Measurements from ENCODE around the gene TPRG1.

Gene TPRG1

DNA sequence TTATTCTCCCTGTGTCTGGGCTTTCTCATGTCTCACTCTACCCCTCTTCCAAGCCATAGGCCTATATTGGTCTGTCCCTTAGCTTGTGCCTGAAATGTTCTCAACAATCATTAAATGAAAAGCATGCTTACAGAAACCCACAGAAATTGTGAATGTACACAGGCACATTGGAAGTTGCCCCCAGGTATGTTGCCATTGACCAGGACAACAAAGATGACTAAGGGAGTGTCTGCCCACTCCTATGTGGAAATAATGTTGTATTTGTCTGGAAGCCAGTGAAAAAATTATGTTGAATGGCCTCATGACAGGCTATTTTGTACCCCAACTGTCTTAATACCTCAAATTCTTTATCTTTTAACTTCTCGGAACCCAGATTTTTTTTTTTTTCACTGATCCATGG, 102.0 kb downstream of the TPRG1 start:
- no peak overlapping the region for H3K27ac ChIP-seq
- no peak for DNase-seq (ENCODE audit: low spot score)
- TF ChIP-seq, protein P1, sequence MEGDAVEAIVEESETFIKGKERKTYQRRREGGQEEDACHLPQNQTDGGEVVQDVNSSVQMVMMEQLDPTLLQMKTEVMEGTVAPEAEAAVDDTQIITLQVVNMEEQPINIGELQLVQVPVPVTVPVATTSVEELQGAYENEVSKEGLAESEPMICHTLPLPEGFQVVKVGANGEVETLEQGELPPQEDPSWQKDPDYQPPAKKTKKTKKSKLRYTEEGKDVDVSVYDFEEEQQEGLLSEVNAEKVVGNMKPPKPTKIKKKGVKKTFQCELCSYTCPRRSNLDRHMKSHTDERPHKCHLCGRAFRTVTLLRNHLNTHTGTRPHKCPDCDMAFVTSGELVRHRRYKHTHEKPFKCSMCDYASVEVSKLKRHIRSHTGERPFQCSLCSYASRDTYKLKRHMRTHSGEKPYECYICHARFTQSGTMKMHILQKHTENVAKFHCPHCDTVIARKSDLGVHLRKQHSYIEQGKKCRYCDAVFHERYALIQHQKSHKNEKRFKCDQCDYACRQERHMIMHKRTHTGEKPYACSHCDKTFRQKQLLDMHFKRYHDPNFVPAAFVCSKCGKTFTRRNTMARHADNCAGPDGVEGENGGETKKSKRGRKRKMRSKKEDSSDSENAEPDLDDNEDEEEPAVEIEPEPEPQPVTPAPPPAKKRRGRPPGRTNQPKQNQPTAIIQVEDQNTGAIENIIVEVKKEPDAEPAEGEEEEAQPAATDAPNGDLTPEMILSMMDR (IDR thresholded peaks at IDR 0.05): no peak
- no peak overlapping the region for H3K4me3 ChIP-seq

DNA sequence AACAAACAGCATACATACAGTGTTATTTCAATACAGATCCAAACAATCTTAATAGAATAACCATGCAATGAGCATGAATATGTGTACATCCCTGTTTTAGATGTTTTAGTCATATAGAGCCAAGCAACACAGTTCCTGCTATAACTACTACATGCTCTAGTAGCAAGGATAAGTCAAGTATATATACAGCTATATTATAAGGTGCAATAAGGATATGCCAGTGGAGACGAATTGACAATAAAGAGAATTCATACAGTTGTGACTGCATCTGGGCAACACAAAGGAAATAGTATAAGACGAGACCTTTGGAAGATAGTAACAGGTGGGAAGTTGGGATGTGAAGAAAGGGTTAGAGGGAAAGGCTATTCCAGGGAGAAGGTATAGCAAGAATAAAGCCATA, 103.4 kb downstream of the TPRG1 start:
- Histone ChIP-seq H3K27ac (no peak overlapping the region), H3K4me3 (no peak overlapping the region)
- DNase-seq (ENCODE audit: low spot score): no peak
- TF ChIP-seq, protein P1 (IDR thresholded peaks at IDR 0.05): no peak

DNA sequence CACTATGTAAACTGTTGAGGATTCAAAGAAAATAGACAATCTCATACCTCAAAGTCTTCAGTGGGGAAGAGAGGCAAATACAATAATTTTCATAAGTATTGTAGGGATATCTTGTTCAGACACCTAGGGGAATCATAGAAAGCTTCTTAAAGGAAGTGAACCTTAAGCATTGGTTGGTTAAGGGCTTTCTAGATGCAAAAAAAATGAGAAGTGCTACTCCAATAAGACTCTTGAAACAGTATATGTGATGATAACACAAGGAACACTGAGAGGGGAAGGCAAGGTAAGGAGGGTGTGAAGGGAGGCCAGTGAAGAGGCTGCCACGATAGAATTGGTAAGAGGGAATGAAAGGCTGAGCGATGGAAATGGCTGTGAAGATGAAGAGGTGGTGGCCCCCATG, 104.1 kb downstream of the TPRG1 start:
- DNase-seq (ENCODE audit: low spot score): no peak
- Histone ChIP-seq H3K27ac (no peak overlapping the region), H3K4me3 (no peak overlapping the region)
- TF ChIP-seq, protein P1 (IDR thresholded peaks at IDR 0.05): no peak

DNA sequence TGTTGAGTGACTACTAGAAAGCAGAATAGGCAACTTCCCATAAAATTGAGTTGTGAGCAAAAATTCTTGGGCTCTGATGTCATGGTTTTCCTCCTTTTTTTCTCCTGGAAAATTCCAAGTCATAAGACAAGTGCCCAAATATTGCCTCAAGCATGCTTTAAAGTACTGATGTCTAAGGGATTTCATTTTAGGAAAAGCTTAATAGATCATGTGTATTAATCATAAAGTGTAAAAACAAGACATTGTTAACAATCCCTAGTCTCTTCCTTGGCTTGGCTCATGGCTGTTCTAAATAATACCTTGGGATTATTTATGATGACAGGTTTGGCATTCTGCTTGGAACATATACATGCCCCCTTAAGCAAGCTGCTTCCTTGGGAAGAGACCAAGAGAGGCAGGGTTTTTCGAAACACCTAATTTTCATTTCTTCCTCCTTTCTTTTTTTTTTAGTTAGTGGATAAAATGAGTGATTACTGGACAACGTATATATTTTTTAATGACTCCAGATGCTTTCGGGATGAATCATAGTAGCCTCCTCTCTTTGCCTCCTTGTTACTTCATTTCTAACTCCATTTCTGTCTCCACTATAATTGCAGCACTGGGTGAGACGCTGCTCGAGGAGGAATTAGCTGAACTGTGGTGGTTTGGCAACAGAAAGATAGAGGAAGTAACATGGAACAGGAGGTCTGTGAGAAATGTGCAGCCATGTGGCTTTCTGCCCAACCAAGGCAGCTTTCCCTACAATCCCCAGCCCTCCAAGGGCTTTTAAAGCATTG, 104.9 kb downstream of the TPRG1 start:
- no peak for DNase-seq (ENCODE audit: low spot score)
- no peak overlapping the region for H3K4me3 ChIP-seq
- no peak overlapping the region for H3K27ac ChIP-seq
- TF ChIP-seq, protein P1 (IDR thresholded peaks at IDR 0.05): no peak

DNA sequence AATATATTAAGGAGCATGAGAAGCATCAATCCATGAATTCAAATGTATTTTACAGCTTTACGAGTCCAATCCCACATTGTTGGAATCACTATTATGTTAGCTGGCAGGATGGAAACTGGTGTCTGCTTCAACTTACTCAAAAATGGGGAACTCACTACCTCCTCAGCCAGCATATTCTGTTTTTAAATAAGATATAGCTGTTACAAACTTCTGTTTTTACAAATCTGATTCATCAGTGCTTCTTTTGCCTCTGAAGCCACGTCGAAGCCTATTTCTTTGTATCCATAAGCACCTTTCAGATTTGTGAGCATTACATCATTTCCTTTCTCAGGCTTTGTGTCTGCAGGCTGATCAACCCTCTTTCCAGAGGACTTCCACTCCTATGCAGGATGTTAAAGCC, 105.9 kb downstream of the TPRG1 start:
- H3K4me3 ChIP-seq: no peak overlapping the region
- DNase-seq (ENCODE audit: low spot score): no peak
- TF ChIP-seq, protein P1 (IDR thresholded peaks at IDR 0.05): no peak
- H3K27ac ChIP-seq: no peak overlapping the region

DNA sequence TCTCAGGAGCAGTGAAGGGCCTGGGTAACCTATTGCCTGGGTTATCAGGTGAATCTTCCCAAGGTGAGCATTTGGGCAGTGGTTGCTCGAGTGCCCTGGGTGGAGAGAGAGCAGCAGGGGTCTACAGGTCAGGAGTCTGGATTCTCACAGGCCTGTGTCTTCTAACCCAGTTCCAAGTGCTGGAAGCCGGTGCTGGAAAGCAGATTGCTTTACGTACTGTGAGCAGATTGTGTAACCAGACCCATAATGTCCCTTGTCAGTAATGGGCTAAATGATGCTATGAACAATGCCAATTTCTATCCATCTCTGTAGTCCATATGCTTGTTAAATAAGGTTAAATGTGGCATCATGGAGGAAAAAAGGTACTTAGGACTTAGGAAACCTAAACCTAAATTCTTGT, 106.5 kb downstream of the TPRG1 start:
- no peak overlapping the region for H3K4me3 ChIP-seq
- no peak for DNase-seq (ENCODE audit: low spot score)
- TF ChIP-seq, protein P1 (IDR thresholded peaks at IDR 0.05): no peak
- H3K27ac ChIP-seq: no peak overlapping the region

DNA sequence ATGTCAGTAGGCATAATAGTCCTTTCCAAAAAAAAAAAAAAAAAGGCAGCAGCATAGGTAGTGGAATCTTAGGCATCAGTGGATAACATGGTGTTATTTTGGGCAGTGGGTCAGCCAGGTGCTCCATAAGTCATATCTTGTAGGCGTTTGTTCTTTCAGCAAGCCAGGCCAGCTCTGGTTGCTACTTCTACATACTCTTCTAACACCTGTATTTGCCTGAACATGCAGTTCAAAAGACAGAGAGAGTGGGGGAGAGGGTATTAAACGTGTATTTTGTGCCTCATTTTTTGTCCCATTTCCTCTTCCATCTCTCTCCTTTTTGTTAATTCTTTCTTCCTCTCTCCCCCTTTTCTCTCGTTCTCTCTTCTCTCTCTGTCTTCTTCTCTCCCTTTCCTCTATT, 110.4 kb downstream of the TPRG1 start:
- Histone ChIP-seq H3K27ac (no peak overlapping the region), H3K4me3 (no peak overlapping the region)
- DNase-seq (ENCODE audit: low spot score): no peak
- TF ChIP-seq, protein P1 (IDR thresholded peaks at IDR 0.05): no peak

Measured in coronary artery (tissue), 2 donors.